HCT116 (cell line): ENCODE results near the gene ARHGEF17.

Experiments used
- CTCF ChIP-seq, 3 experiments: fragments of 200-600 bp in 1 of 3; sonication (generic) in 1 of 3; IDR thresholded peaks in 2 of 3; conservative IDR thresholded peaks in 1 of 3; 2 replicates each; pipeline ENCODE4 v1.5.1; 2012 to 2017; ENCODE audit warnings: low read depth in 2 of 3, low read length in 2 of 3, antibody characterized with exemption in 1 of 3, borderline replicate concordance in 1 of 3, control low read depth in 1 of 3, mild to moderate bottlenecking in 1 of 3, mixed read lengths in 1 of 3, mixed run types in 1 of 3, moderate library complexity in 1 of 3; ENCODE audit not compliant: insufficient read depth in 1 of 3
- EZH2 ChIP-seq: fragments of 200-600 bp; sonication (generic); IDR thresholded peaks from 2 replicates; pipeline ENCODE4 v1.6.1; 2017; ENCODE audit warnings: antibody characterized with exemption, mixed run types
- MAX ChIP-seq: IDR thresholded peaks from 2 replicates; pipeline ENCODE4 v1.6.1; 2012
- TCF7L2 ChIP-seq: IDR thresholded peaks from 2 replicates; pipeline ENCODE4 v1.7.0; 2011; ENCODE audit warnings: borderline replicate concordance, inconsistent platforms; ENCODE audit not compliant: insufficient read depth, insufficient read length; ENCODE audit errors: extremely low read depth

- TF ChIP-seq TCF7L2: no peak
- TF ChIP-seq EZH2: no peak
- no peak for TF ChIP-seq MAX
- no peak for TF ChIP-seq CTCF (IDR thresholded peaks at IDR 0.05 in 2 of 3, conservative IDR thresholded peaks at IDR 0.05 in 1 of 3; ENCODE audit: borderline replicate concordance in 1 of 3, insufficient read depth in 1 of 3, low read depth in 2 of 3, low read length in 2 of 3)
These were observed 3.4 kb downstream of the ARHGEF17 start for GRCh38 chr11:73311394-73311869.
